ENCODE measurements around the gene SPIN1.

SPIN1 gene

GRCh38 chr9:88488166-88488565, 99.9 kb downstream of the SPIN1 start:
- in situ Hi-C loops (cut with MboI; ENCODE audit: low sequenced_read_pairs), result no loop called here

- in situ Hi-C loops (cut with MboI; ENCODE audit: low sequenced_read_pairs), result no loop called here
Observed at GRCh38 chr9:88494983-88495721, 106.9 kb downstream of the SPIN1 start.

- in situ Hi-C loops (cut with MboI; ENCODE audit: low sequenced_read_pairs), result no loop called here
Observed at GRCh38 chr9:88497224-88497623, 109.0 kb downstream of the SPIN1 start.

- in situ Hi-C loops (cut with MboI; ENCODE audit: low sequenced_read_pairs), result no loop called here
Observed at GRCh38 chr9:88498880-88499279, 110.6 kb downstream of the SPIN1 start.

GRCh38 chr9:88501086-88501485, 112.8 kb downstream of the SPIN1 start:
- in situ Hi-C loops (cut with MboI; ENCODE audit: low sequenced_read_pairs), result no loop called here

GRCh38 chr9:88502552-88503034, 114.3 kb downstream of the SPIN1 start:
- in situ Hi-C loops (cut with MboI; ENCODE audit: low sequenced_read_pairs), result no loop called here

GRCh38 chr9:88503081-88503844, 115.0 kb downstream of the SPIN1 start:
- in situ Hi-C loops (cut with MboI; ENCODE audit: low sequenced_read_pairs), result no loop called here

- in situ Hi-C loops (cut with MboI; ENCODE audit: low sequenced_read_pairs), result no loop called here
Observed at GRCh38 chr9:88503845-88504764, 115.9 kb downstream of the SPIN1 start.

GRCh38 chr9:88508326-88508725, 120.1 kb downstream of the SPIN1 start:
- in situ Hi-C loops (cut with MboI; ENCODE audit: low sequenced_read_pairs), result no loop called here

- in situ Hi-C loops (cut with MboI; ENCODE audit: low sequenced_read_pairs), result no loop called here
Observed at GRCh38 chr9:88511906-88512305, 123.7 kb downstream of the SPIN1 start.

GRCh38 chr9:88514247-88514646, 126.0 kb downstream of the SPIN1 start:
- in situ Hi-C loops (cut with MboI; ENCODE audit: low sequenced_read_pairs), result no loop called here

GRCh38 chr9:88521308-88521707, 133.1 kb downstream of the SPIN1 start:
- in situ Hi-C loops (cut with MboI; ENCODE audit: low sequenced_read_pairs), result no loop called here

GRCh38 chr9:88522360-88522759, 134.1 kb downstream of the SPIN1 start:
- in situ Hi-C loops (cut with MboI; ENCODE audit: low sequenced_read_pairs), result no loop called here

- in situ Hi-C loops (cut with MboI; ENCODE audit: low sequenced_read_pairs), result no loop called here
Observed at GRCh38 chr9:88523056-88523455, 134.8 kb downstream of the SPIN1 start.

GRCh38 chr9:88524911-88525310, 136.7 kb downstream of the SPIN1 start:
- in situ Hi-C loops (cut with MboI; ENCODE audit: low sequenced_read_pairs), result no loop called here

- in situ Hi-C loops (cut with MboI; ENCODE audit: low sequenced_read_pairs), result no loop called here
Observed at GRCh38 chr9:88527618-88528017, 139.4 kb downstream of the SPIN1 start.

All from HL-60/S4 treated with phorbol 12-myristate 13-acetate at 8.2 ng/mL for 4 days and 3 days (cell line).